ENCODE data around the gene UGT2A1.

The UGT2A1 gene

DNA sequence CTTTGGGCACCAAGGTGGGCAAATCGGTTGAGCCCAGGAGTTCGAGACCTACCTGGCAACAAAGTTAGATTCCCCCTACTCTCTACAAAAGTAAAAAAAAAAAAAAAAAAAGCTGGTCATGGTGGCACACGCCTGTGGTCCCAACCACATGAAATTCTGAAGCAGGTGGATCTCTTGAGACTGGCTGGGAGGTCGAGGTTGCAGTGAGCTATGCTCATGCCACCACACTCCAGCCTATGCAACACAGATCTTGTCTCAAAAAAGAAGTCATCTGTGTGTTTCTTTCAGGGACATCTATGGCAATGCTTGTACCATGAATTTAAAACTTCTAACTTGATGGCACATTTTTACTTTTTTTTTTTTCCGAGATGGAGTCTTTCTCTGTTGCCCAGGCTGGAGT lies 68.9 kb downstream of the UGT2A1 start:
- no peak for DNase-seq

DNA sequence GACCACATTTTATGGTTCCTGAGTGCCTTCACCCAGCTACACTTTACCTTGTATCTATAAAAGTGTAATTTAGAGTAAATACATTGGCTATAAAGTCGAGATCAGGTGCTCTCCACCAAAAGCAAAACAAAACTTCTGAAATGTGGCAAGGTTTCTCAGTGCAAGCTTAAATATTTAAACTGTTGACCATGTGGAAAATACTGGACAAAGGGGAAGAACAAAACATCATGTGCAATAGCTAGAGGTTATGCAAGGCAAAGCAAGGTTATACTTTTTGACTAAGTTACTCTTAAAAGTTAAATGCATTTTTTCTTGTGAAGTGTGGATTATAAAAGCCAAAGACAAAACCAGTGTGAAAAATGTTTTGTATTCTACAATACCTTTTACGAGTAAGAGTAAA lies 69.5 kb downstream of the UGT2A1 start:
- DNase-seq: no peak

- no peak for DNase-seq
Observed at GRCh38 chr4:69577245-69577644, 75.8 kb downstream of the UGT2A1 start.

DNA sequence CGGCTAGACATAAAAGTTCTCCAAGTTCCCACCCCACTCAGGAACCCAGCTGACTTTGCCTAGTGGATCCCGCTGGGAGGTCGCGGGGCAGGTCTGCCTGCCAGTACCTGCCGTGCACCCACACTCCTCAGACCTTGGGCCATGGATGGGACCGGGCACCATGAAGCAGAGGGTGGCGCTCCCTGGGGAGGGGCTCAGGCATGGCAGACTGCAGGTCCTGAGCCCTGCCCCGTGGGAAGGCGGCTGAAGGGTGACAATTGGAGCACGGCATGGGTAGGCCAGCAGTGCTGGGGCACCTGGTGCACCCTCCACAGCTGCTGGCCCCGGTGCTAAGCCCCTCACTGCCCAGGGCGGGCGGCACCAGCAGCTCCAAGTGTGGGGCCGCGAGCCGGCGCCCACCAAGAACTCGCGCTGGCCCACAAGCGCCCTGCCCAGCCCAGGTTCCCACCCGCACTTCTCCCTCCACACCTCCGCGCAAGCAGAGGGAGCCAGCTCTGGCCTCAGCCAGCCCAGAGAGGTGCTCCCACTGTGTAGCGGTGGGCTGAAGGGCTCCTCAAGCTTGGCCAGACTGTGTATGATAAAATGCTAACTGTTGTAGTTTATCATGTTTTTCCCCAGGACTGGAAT lies 76.7 kb downstream of the UGT2A1 start:
- no peak for DNase-seq

- DNase-seq: no peak
Observed at GRCh38 chr4:69568787-69569186, 84.3 kb downstream of the UGT2A1 start.

- DNase-seq: no peak
Observed at GRCh38 chr4:69563424-69563823, 89.6 kb downstream of the UGT2A1 start.

GRCh38 chr4:69549651-69550050 lies 103.4 kb downstream of the UGT2A1 start:
- DNase-seq: no peak

- DNase-seq: no peak
Observed at GRCh38 chr4:69546134-69546765, 106.8 kb downstream of the UGT2A1 start.
